H1 (cell line): ENCODE measurements around the gene CA10. TPM values are rescaled to one million over a fixed set of nuclear protein-coding genes. Genes with fewer than 3 reads are reported as not detected.

Experiments used
- CTCF ChIA-PET: fragments of 300-600 bp; sonication (Branson Sonifier 250); formaldehyde crosslinking; loops from one replicate; lab custom pipeline; 2021; ENCODE audit not compliant: partially characterized antibody; lab: Charles Lee
- POLR2A ChIA-PET: fragments of 300-600 bp; sonication (Branson Sonifier 250); formaldehyde crosslinking; loops from one replicate; lab custom pipeline; 2021; ENCODE audit warnings: inconsistent platforms; ENCODE audit not compliant: partially characterized antibody; lab: Charles Lee
- DNase-seq, 2 experiments: peaks; one replicate each; pipeline versions ENCODE4 v3.0.0 to v3.0.0-alpha.2; 2010 to 2022; ENCODE audit warnings: low spot score in 2 of 2, low read depth in 1 of 2, mixed read lengths in 1 of 2
- FAIRE-seq: peaks from 2 replicates; lab custom pipeline; 2011; peaks lifted over from hg19 to GRCh38; lab: Jason Lieb, UNC
- H2AFZ ChIP-seq: 2 replicates; pipeline ENCODE4 v1.8.1; 2012; ENCODE audit warnings: low read length, inconsistent platforms
- H2AK5ac ChIP-seq: 2 replicates; pipeline ENCODE4 v1.6.1; 2013; ENCODE audit warnings: low read depth, low read length
- H2BK120ac ChIP-seq: replicated peaks from 2 replicates; pipeline ENCODE3; 2013; ENCODE audit warnings: low read depth, low read length, inconsistent platforms
- H2BK12ac ChIP-seq: 2 replicates; pipeline ENCODE4 v1.6.1; 2013; ENCODE audit warnings: low read depth, low read length
- H2BK15ac ChIP-seq: 2 replicates; pipeline ENCODE4 v1.6.1; 2013; ENCODE audit warnings: low read length
- H2BK20ac ChIP-seq: 2 replicates; pipeline ENCODE4 v1.6.1; 2013; ENCODE audit warnings: low read length
- H2BK5ac ChIP-seq: 2 replicates; pipeline ENCODE4 v1.6.1; 2013; ENCODE audit warnings: low read depth, low read length
- H3K14ac ChIP-seq: 2 replicates; pipeline ENCODE4 v1.6.1; 2013; ENCODE audit warnings: inconsistent platforms; ENCODE audit not compliant: insufficient read length
- H3K18ac ChIP-seq: 2 replicates; pipeline ENCODE4 v1.6.1; 2013; ENCODE audit warnings: low read length; ENCODE audit errors: extremely low read depth
- H3K23ac ChIP-seq: 2 replicates; pipeline ENCODE4 v1.6.1; 2013; ENCODE audit warnings: inconsistent platforms; ENCODE audit not compliant: insufficient read length
- H3K23me2 ChIP-seq: 2 replicates; pipeline ENCODE4 v1.6.1; 2013; ENCODE audit warnings: low read depth, low read length
- H3K27ac ChIP-seq: 2 replicates; pipeline ENCODE4 v1.6.1; 2011; ENCODE audit warnings: low read depth, low read length, inconsistent platforms
- H3K27me3 ChIP-seq, 4 experiments: replicated peaks in 1 of 4; 1 replicate in 1 of 4; 2 replicates in 3 of 4; pipeline versions ENCODE4 v1.6.1 to v1.8.1; 2011 to 2013; ENCODE audit warnings: low read length in 3 of 4, mild to moderate bottlenecking in 3 of 4, inconsistent platforms in 2 of 4, mixed read lengths in 2 of 4, moderate library complexity in 1 of 4; ENCODE audit not compliant: control insufficient read depth in 3 of 4, insufficient read depth in 3 of 4; ENCODE audit errors: extremely low read depth in 1 of 4
- H3K36me3 ChIP-seq, 4 experiments: 2 replicates each; pipeline versions ENCODE4 v1.6.1 to v1.8.1; 2011 to 2013; ENCODE audit warnings: mild to moderate bottlenecking in 4 of 4, low read length in 3 of 4, moderate library complexity in 2 of 4, control low read depth in 1 of 4, inconsistent platforms in 1 of 4; ENCODE audit not compliant: insufficient read depth in 4 of 4, control insufficient read depth in 2 of 4
- H3K4ac ChIP-seq: replicated peaks from 2 replicates; pipeline ENCODE3; 2013; ENCODE audit warnings: low read length, low read depth, mixed read lengths, inconsistent platforms; ENCODE audit not compliant: insufficient read length
- H3K4me1 ChIP-seq, 4 experiments: replicated peaks in 1 of 4; 1 replicate in 1 of 4; 2 replicates in 3 of 4; pipeline versions ENCODE4 v1.6.1 to v1.8.1; 2011 to 2013; ENCODE audit warnings: low read length in 3 of 4, inconsistent platforms in 2 of 4, mixed read lengths in 1 of 4; ENCODE audit not compliant: insufficient read depth in 4 of 4, control insufficient read depth in 3 of 4
- H3K4me2 ChIP-seq, 2 experiments: 2 replicates each; pipeline versions ENCODE4 v1.6.1 to v1.8.1; 2011 to 2013; ENCODE audit warnings: low read depth in 2 of 2, low read length in 2 of 2, control low read depth in 1 of 2, inconsistent platforms in 1 of 2, mild to moderate bottlenecking in 1 of 2; ENCODE audit not compliant: insufficient read depth in 1 of 2
- H3K4me3 ChIP-seq, 4 experiments: fragments of 200-600, 300-600 bp in 1 of 4; sonication (generic), shearing (Covaris generic), sonication (Bioruptor Twin) in 1 of 4; 2 replicates each; pipeline versions ENCODE4 v1.5.1 to v1.8.1; 2011 to 2016; ENCODE audit warnings: low read length in 4 of 4, low read depth in 3 of 4, control low read depth in 2 of 4, inconsistent platforms in 2 of 4, mild to moderate bottlenecking in 2 of 4, mixed read lengths in 1 of 4, moderate library complexity in 1 of 4; ENCODE audit not compliant: insufficient read depth in 2 of 4; ENCODE audit errors: extremely low read depth in 1 of 4
- H3K56ac ChIP-seq: replicated peaks from 2 replicates; pipeline ENCODE3; 2013; ENCODE audit warnings: low read depth, mild to moderate bottlenecking, mixed read lengths, low read length, inconsistent platforms; ENCODE audit not compliant: insufficient read length
- H3K79me1 ChIP-seq: 2 replicates; pipeline ENCODE4 v1.6.1; 2013; ENCODE audit warnings: low read depth, low read length, control low read depth
- H3K79me2 ChIP-seq, 2 experiments: 2 replicates each; pipeline versions ENCODE4 v1.6.1 to v1.8.1; 2012 to 2013; ENCODE audit warnings: low read length in 2 of 2, mild to moderate bottlenecking in 2 of 2, inconsistent platforms in 1 of 2; ENCODE audit not compliant: insufficient read depth in 2 of 2, control insufficient read depth in 1 of 2
- H3K9ac ChIP-seq, 4 experiments: replicated peaks in 1 of 4; 1 replicate in 1 of 4; 2 replicates in 3 of 4; pipeline versions ENCODE4 v1.6.1 to v1.8.1; 2011 to 2013; ENCODE audit warnings: low read depth in 3 of 4, low read length in 3 of 4, control low read depth in 2 of 4, mild to moderate bottlenecking in 2 of 4, moderate library complexity in 2 of 4, inconsistent platforms in 1 of 4; ENCODE audit errors: extremely low read depth in 1 of 4
- H3K9me3 ChIP-seq, 2 experiments: 2 replicates each; pipeline versions ENCODE4 v1.6.1 to v1.8.1; 2012 to 2013; ENCODE audit warnings: mild to moderate bottlenecking in 2 of 2, moderate library complexity in 2 of 2, control low read depth in 1 of 2, inconsistent platforms in 1 of 2, low read depth in 1 of 2, low read length in 1 of 2, mixed read lengths in 1 of 2; ENCODE audit not compliant: insufficient read depth in 2 of 2
- H4K20me1 ChIP-seq, 2 experiments: replicated peaks in 1 of 2; 2 replicates each; pipeline versions ENCODE3 to v1.8.1; 2011 to 2013; ENCODE audit warnings: inconsistent platforms in 2 of 2, low read length in 2 of 2, mild to moderate bottlenecking in 1 of 2; ENCODE audit not compliant: insufficient read depth in 2 of 2, control insufficient read depth in 1 of 2
- H4K5ac ChIP-seq: 2 replicates; pipeline ENCODE4 v1.6.1; 2013; ENCODE audit warnings: low read length, low read depth, mixed read lengths, inconsistent platforms; ENCODE audit not compliant: insufficient read length
- H4K8ac ChIP-seq: 2 replicates; pipeline ENCODE4 v1.8.0; 2013; ENCODE audit warnings: mild to moderate bottlenecking, moderate library complexity, low read length, inconsistent platforms; ENCODE audit not compliant: insufficient read depth; ENCODE audit errors: extremely low read depth
- H4K91ac ChIP-seq: replicated peaks from 2 replicates; pipeline ENCODE3; 2013; ENCODE audit warnings: low read length, mixed read lengths, inconsistent platforms; ENCODE audit not compliant: insufficient read length
- EZH2 ChIP-seq: fragments of 200-600 bp; sonication (generic); IDR thresholded peaks from 2 replicates; pipeline ENCODE4 v1.7.1; 2012; ENCODE audit warnings: low read depth, mild to moderate bottlenecking, moderate library complexity, low read length, inconsistent platforms; ENCODE audit not compliant: severe bottlenecking
- GABPA ChIP-seq: IDR thresholded peaks from 2 replicates; pipeline ENCODE4 v1.6.1; 2011; ENCODE audit warnings: mild to moderate bottlenecking, low read length, moderate library complexity, borderline replicate concordance; ENCODE audit not compliant: insufficient read depth
- HDAC2 ChIP-seq, 2 experiments: fragments of 300-600 bp in 1 of 2; sonication (generic) in 1 of 2; IDR thresholded peaks; 2 replicates each; pipeline ENCODE4 v1.6.1; 2011 to 2012; ENCODE audit warnings: low read depth in 2 of 2, low read length in 2 of 2, mild to moderate bottlenecking in 2 of 2, moderate library complexity in 2 of 2, borderline replicate concordance in 1 of 2, inconsistent platforms in 1 of 2
- MAFK ChIP-seq: IDR thresholded peaks from 2 replicates; pipeline ENCODE4 v1.6.1; 2012; ENCODE audit warnings: low read depth, mild to moderate bottlenecking, improper control_type of control experiment, low read length
- PHF8 ChIP-seq: fragments of 200-600 bp; sonication (generic); conservative IDR thresholded peaks from 2 replicates; pipeline ENCODE4 v1.7.1; 2012; ENCODE audit warnings: low read depth, mild to moderate bottlenecking, inconsistent platforms, low read length, moderate library complexity
- POLR2A ChIP-seq, 2 experiments: IDR thresholded peaks; 1 replicate in 1 of 2; 2 replicates in 1 of 2; pipeline ENCODE4 v1.6.1; 2011; ENCODE audit warnings: low read depth in 2 of 2, low read length in 2 of 2, mild to moderate bottlenecking in 2 of 2; ENCODE audit errors: control extremely low read depth in 1 of 2
- POLR2AphosphoS5 ChIP-seq: IDR thresholded peaks from 2 replicates; pipeline ENCODE4 v1.6.1; 2011; ENCODE audit warnings: low read depth, low read length
- RAD21 ChIP-seq, 2 experiments: IDR thresholded peaks in 1 of 2; conservative IDR thresholded peaks in 1 of 2; 2 replicates each; pipeline ENCODE4 v1.6.1; 2011; ENCODE audit warnings: low read depth in 2 of 2, low read length in 2 of 2, improper control_type of control experiment in 1 of 2, inconsistent platforms in 1 of 2, mild to moderate bottlenecking in 1 of 2, moderate library complexity in 1 of 2
- RXRA ChIP-seq: IDR thresholded peaks from 2 replicates; pipeline ENCODE4 v1.6.1; 2011; ENCODE audit warnings: low read depth, mild to moderate bottlenecking, low read length, moderate library complexity; ENCODE audit not compliant: insufficient read depth
- TAF7 ChIP-seq: optimal IDR thresholded peaks from 2 replicates; pipeline ENCODE3; 2011; ENCODE audit warnings: low read depth, mild to moderate bottlenecking, inconsistent platforms, low read length, moderate library complexity, borderline replicate concordance
- USF2 ChIP-seq: IDR thresholded peaks from 2 replicates; pipeline ENCODE4 v1.6.1; 2011; ENCODE audit warnings: low read length, improper control_type of control experiment
- ZNF274 ChIP-seq: IDR thresholded peaks from 2 replicates; pipeline ENCODE4 v1.7.0; 2012; ENCODE audit warnings: low read length, borderline replicate concordance; ENCODE audit errors: extremely low read depth
- WGBS, 2 experiments: shearing (Covaris generic) in 1 of 2; methylation state at CpG; one replicate each; pipeline versions ENCODE4 v1.1.6 to v1.1.7; 2013 to 2015; ENCODE audit warnings: low lambda C conversion rate in 2 of 2, mixed read lengths in 2 of 2, inconsistent platforms in 1 of 2, low coverage in 1 of 2, missing lambda C conversion rate in 1 of 2; ENCODE audit not compliant: insufficient replicate concordance in 2 of 2, insufficient coverage in 1 of 2, insufficient read length in 1 of 2; ENCODE audit errors: extremely low coverage in 1 of 2, missing lambda C conversion rate in 1 of 2; 5-methylcytosine and 5-hydroxymethylcytosine counted together
- polyA plus RNA-seq, 7 experiments: library from polyadenylated mRNA; depleted of rRNA in 3 of 7; stranded (reverse) in 5 of 7; unstranded in 2 of 7; fragments of >200 nt in 5 of 7; fragments of 200-250 nt in 2 of 7; gene quantifications; 1 replicate in 5 of 7; 2 replicates in 1 of 7; 4 replicates in 1 of 7; pipeline versions ENCODE4 v1.2.1 to v1.2.3, GENCODE V29; 2011 to 2013; ENCODE audit warnings: missing spikeins in 2 of 7, mixed read lengths in 2 of 7
- total RNA-seq: library from RNA; stranded (reverse); fragmentation: NEBNext Ultra II Directional; extraction: Animal tissue kit (Norgen Biotek cat#: 25700); gene quantifications from 2 replicates; pipeline ENCODE4 v1.2.1, GENCODE V29; 2021

Gene CA10
- total and polyA plus RNA-seq, 2 of the 8 experiments (the other 6 are each of a cell fraction or from before 2014, with no cell fraction given): 0.60 to 0.63 TPM

- Histone ChIP-seq H3K27me3 (no peaks in the 10 kb centered on the region), H4K5ac (no peak overlapping the region), H3K23me2 (no peaks in the 10 kb centered on the region), H4K8ac (peak overlapping the region; percentile 5; the same call in 1 of the 2 replicates), H3K4me1 (peaks cover 0 to 3% (median 1%) of the 10 kb centered on the region in 4 experiments; a peak in 2 of 7 replicates), H2BK120ac (no peak overlapping the region), H2BK5ac (no peak overlapping the region), H2AFZ (0 out of 2 replicates have a peak overlapping the region, but pooled peaks have one; percentile 23), H3K4me3 (no peak overlapping the region), H3K4me2 (no peak overlapping the region), H3K79me2 (no peaks in the 10 kb centered on the region), H2BK20ac (no peak overlapping the region), H3K56ac (no peak overlapping the region), H3K4ac (no peak overlapping the region), H4K20me1 (no peaks in the 10 kb centered on the region), H3K23ac (no peak overlapping the region), H2BK15ac (no peak overlapping the region), H3K36me3 (no peaks in the 10 kb centered on the region), H3K18ac (no peak overlapping the region), H3K27ac (no peak overlapping the region), H3K9ac (no peak overlapping the region), H3K9me3 (no peaks in the 10 kb centered on the region), H4K91ac (no peak overlapping the region), H3K79me1 (no peaks in the 10 kb centered on the region), H2AK5ac (no peak overlapping the region), H2BK12ac (no peak overlapping the region), H3K14ac (no peak overlapping the region)
- POLR2A ChIA-PET: no interaction called here
- DNase-seq (no peak), FAIRE-seq (no peak)
- CTCF ChIA-PET: interaction anchor here (0.6 to 4.0 kb wide), 13 partner anchors 11 to 342 kb away, joined by 3 to 32 read pairs (median 4); no protein-coding TSS in a partner anchor
- 87% methylated on average over 6 of the region's 6 CpGs; no CpG with 5 or more reads in 1 of the 2 experiments for WGBS, 2 experiments
- no peak for TF ChIP-seq PHF8
- no peak for TF ChIP-seq RAD21 (IDR thresholded peaks at IDR 0.05 in 1 of 2, conservative IDR thresholded peaks at IDR 0.05 in 1 of 2; ENCODE audit: low read depth in 2 of 2, low read length in 2 of 2)
- TF ChIP-seq ZNF274: no peak
- TF ChIP-seq MAFK: no peak
- TF ChIP-seq POLR2A (IDR thresholded peaks at IDR 0.05; ENCODE audit: control extremely low read depth in 1 of 2, low read depth in 2 of 2, low read length in 2 of 2): no peak
- TF ChIP-seq USF2: no peak
- no peak for TF ChIP-seq RXRA
- TF ChIP-seq TAF7: no peak
- TF ChIP-seq EZH2: no peak
- no peak for TF ChIP-seq POLR2AphosphoS5
- no peak for TF ChIP-seq HDAC2 (IDR thresholded peaks at IDR 0.05; ENCODE audit: borderline replicate concordance in 1 of 2, low read depth in 2 of 2, low read length in 2 of 2)
- no peak for TF ChIP-seq GABPA
Observed at GRCh38 chr17:51638971-51639370, 519.5 kb downstream of the CA10 start.
